Measurements from ENCODE around the gene JAK3.
"Not testable (repeated sequence)": the region's sequence is repeated elsewhere in the genome, so short reads cannot be mapped to it uniquely, and the experiment has no call there.

Gene JAK3

GRCh38 chr19:17796013-17796837 is 51.6 kb downstream of the JAK3 start:
- TF ChIP-seq POLR2AphosphoS5 (IDR thresholded peaks at IDR 0.05; ENCODE audit: low read depth, low read length) (no peak), SPI1 (IDR thresholded peaks at IDR 0.05; ENCODE audit: low read depth, low read length) (no peak), POU2F2 (IDR thresholded peaks at IDR 0.05; ENCODE audit: low read depth, low read length) (no peak), PAX5 (IDR thresholded peaks at IDR 0.05; ENCODE audit: insufficient read depth, low read length, severe bottlenecking) (no peak), POLR2A (IDR thresholded peaks at IDR 0.05; ENCODE audit: low read depth, low read length) (no peak), TAF1 (IDR thresholded peaks at IDR 0.05; ENCODE audit: low read depth, low read length) (no peak)
- DNase-seq (ENCODE audit: insufficient read length, low spot score): no peak
- FAIRE-seq: no peak

GRCh38 chr19:17795495-17795856 is 52.3 kb downstream of the JAK3 start:
- DNase-seq (ENCODE audit: insufficient read length, low spot score) (no peak), FAIRE-seq (no peak)
- no peak for TF ChIP-seq PAX5 (IDR thresholded peaks at IDR 0.05; ENCODE audit: insufficient read depth, low read length, severe bottlenecking)
- TF ChIP-seq TAF1 (IDR thresholded peaks at IDR 0.05; ENCODE audit: low read depth, low read length): no peak
- TF ChIP-seq POU2F2 (IDR thresholded peaks at IDR 0.05; ENCODE audit: low read depth, low read length): no peak
- TF ChIP-seq POLR2AphosphoS5 (IDR thresholded peaks at IDR 0.05; ENCODE audit: low read depth, low read length): no peak
- TF ChIP-seq SPI1 (IDR thresholded peaks at IDR 0.05; ENCODE audit: low read depth, low read length): no peak
- no peak for TF ChIP-seq POLR2A (IDR thresholded peaks at IDR 0.05; ENCODE audit: low read depth, low read length)

GRCh38 chr19:17794731-17795494 is 52.9 kb downstream of the JAK3 start, which contains the start of gene B3GNT3:
Gene B3GNT3 (plus strand): TSS chr19:17795138. CDS start chr19:17807808, 12,670 bp downstream.
- DNase-seq (ENCODE audit: insufficient read length, low spot score): no peak
- no peak for TF ChIP-seq PAX5 (IDR thresholded peaks at IDR 0.05; ENCODE audit: insufficient read depth, low read length, severe bottlenecking)
- TF ChIP-seq TAF1 (IDR thresholded peaks at IDR 0.05; ENCODE audit: low read depth, low read length): no peak
- TF ChIP-seq POLR2A (IDR thresholded peaks at IDR 0.05; ENCODE audit: low read depth, low read length): no peak
- no peak for TF ChIP-seq POLR2AphosphoS5 (IDR thresholded peaks at IDR 0.05; ENCODE audit: low read depth, low read length)
- no peak for TF ChIP-seq SPI1 (IDR thresholded peaks at IDR 0.05; ENCODE audit: low read depth, low read length)
- TF ChIP-seq POU2F2 (IDR thresholded peaks at IDR 0.05; ENCODE audit: low read depth, low read length): no peak

DNA sequence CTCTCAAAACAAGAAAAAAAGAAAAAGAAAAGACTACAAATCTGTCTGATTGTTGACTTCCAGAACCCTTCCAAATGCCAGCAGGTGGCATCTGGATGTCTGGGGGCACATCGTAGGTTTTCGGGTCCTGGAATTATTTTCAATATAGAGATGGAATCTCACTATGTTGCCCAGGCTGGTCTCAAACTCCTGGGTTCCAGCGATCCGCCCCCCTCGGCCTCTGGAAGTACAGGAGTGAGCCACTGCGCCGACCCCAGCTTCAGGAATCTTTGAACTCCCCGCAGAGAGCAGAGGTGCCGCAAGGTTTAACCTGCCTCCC is 53.4 kb downstream of the JAK3 start:
- FAIRE-seq: no peak
- no peak for DNase-seq (ENCODE audit: insufficient read length, low spot score)
- no peak for TF ChIP-seq POU2F2 (IDR thresholded peaks at IDR 0.05; ENCODE audit: low read depth, low read length)
- no peak for TF ChIP-seq PAX5 (IDR thresholded peaks at IDR 0.05; ENCODE audit: insufficient read depth, low read length, severe bottlenecking)
- no peak for TF ChIP-seq SPI1 (IDR thresholded peaks at IDR 0.05; ENCODE audit: low read depth, low read length)
- no peak for TF ChIP-seq POLR2AphosphoS5 (IDR thresholded peaks at IDR 0.05; ENCODE audit: low read depth, low read length)
- no peak for TF ChIP-seq TAF1 (IDR thresholded peaks at IDR 0.05; ENCODE audit: low read depth, low read length)
- no peak for TF ChIP-seq POLR2A (IDR thresholded peaks at IDR 0.05; ENCODE audit: low read depth, low read length)

More at GRCh38 chr19:17794731-17795494, 52.9 kb downstream of the JAK3 start, which contains the start of gene B3GNT3:
- no peak for FAIRE-seq

DNA sequence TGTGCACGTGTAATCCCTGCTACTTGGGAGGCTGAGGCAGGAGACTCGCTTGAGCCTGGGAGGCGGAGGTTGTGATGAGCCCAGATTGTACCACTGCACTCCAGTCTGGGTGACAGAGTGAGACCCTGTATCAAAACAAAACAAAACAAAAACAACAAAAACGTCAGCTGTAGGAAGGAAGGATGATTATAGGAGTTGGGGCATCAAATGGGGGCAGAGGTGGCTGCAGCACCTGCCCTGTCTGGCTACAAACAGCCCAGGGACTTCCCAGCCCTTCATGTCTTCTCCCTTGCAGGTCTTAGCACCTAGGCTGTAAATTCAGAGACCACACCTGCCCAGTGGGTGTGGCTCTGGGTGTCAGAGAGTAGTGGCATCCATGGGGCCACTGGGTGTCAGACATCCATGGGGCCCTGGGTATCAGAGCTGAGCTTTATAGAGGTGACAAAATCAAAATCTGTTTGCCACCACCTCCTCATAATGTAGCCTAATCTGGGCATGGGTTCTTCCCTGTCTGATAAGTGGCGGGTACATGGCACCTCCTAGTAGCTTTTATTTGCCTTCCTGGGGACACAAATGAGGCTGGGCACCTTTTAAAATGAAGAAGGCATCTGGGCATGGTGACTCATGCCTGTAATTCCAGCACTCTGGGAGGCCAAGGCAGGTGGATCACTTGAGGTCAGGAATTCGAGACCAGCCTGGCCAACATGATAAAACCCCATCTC is 57.6 kb downstream of the JAK3 start:
- FAIRE-seq (no peak), DNase-seq (ENCODE audit: insufficient read length, low spot score) (no peak)
- no peak for TF ChIP-seq TAF1 (IDR thresholded peaks at IDR 0.05; ENCODE audit: low read depth, low read length)
- no peak for TF ChIP-seq PAX5 (IDR thresholded peaks at IDR 0.05; ENCODE audit: insufficient read depth, low read length, severe bottlenecking)
- no peak for TF ChIP-seq POLR2A (IDR thresholded peaks at IDR 0.05; ENCODE audit: low read depth, low read length)
- TF ChIP-seq POLR2AphosphoS5 (IDR thresholded peaks at IDR 0.05; ENCODE audit: low read depth, low read length): no peak
- TF ChIP-seq POU2F2 (IDR thresholded peaks at IDR 0.05; ENCODE audit: low read depth, low read length): no peak
- no peak for TF ChIP-seq SPI1 (IDR thresholded peaks at IDR 0.05; ENCODE audit: low read depth, low read length)

- TF ChIP-seq TAF1 (IDR thresholded peaks at IDR 0.05; ENCODE audit: low read depth, low read length): no peak
- no peak for TF ChIP-seq POU2F2 (IDR thresholded peaks at IDR 0.05; ENCODE audit: low read depth, low read length)
- TF ChIP-seq SPI1 (IDR thresholded peaks at IDR 0.05; ENCODE audit: low read depth, low read length): no peak
- TF ChIP-seq POLR2AphosphoS5 (IDR thresholded peaks at IDR 0.05; ENCODE audit: low read depth, low read length): no peak
- TF ChIP-seq POLR2A (IDR thresholded peaks at IDR 0.05; ENCODE audit: low read depth, low read length): no peak
- TF ChIP-seq PAX5 (IDR thresholded peaks at IDR 0.05; ENCODE audit: insufficient read depth, low read length, severe bottlenecking): no peak
- FAIRE-seq: no peak
- DNase-seq (ENCODE audit: insufficient read length, low spot score): no peak
Measured at GRCh38 chr19:17788632-17789031, 59.1 kb downstream of the JAK3 start.

- TF ChIP-seq PAX5 (IDR thresholded peaks at IDR 0.05; ENCODE audit: insufficient read depth, low read length, severe bottlenecking) (no peak), TAF1 (IDR thresholded peaks at IDR 0.05; ENCODE audit: low read depth, low read length) (no peak), POLR2AphosphoS5 (IDR thresholded peaks at IDR 0.05; ENCODE audit: low read depth, low read length) (no peak), POU2F2 (IDR thresholded peaks at IDR 0.05; ENCODE audit: low read depth, low read length) (no peak), POLR2A (IDR thresholded peaks at IDR 0.05; ENCODE audit: low read depth, low read length) (no peak), SPI1 (IDR thresholded peaks at IDR 0.05; ENCODE audit: low read depth, low read length) (no peak)
- FAIRE-seq (no peak), DNase-seq (ENCODE audit: insufficient read length, low spot score) (no peak)
Measured at GRCh38 chr19:17787274-17787913, 60.4 kb downstream of the JAK3 start.

DNA sequence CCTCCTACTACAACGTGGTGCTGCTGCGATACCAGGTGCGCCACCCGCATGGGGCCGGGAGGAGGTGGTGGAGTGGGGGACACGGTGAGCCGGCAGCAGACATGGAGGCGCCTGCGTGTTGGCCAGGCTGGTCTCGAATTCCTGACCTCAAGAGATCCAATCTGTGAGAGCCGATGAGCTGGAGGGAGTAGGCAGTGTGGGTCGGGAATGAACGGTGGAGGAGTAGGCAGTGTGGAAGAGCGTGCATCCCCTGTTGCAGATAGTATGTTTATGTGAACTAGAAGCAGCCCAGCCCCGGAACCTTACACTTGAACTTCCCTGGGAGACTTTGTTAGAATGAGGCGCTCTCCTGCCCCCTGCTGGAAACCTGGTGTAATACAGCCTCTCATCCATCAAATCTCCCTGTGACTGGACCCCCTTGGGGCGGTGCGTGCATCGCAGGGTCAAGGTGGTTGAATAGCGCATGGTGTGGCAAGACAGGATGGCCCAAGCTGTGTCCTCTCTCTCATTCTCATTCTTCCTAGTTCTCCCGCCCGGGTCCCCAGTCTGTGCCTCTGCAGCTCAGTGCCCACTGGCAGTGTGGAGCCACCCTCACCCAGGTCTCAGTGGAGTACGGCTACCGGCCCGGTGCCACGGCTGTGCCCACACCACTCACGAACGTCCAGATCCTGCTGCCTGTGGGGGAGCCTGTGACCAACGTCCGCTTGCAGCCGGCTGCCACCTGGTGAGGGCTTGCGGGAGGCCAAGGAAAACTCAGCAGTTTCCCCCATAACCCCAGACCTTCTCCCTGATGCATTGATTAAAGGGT is 63.4 kb downstream of the JAK3 start:
- peak; percentile 93 for FAIRE-seq
- TF ChIP-seq SPI1 (IDR thresholded peaks at IDR 0.05; ENCODE audit: low read depth, low read length): no peak
- no peak for TF ChIP-seq POLR2AphosphoS5 (IDR thresholded peaks at IDR 0.05; ENCODE audit: low read depth, low read length)
- no peak for TF ChIP-seq POU2F2 (IDR thresholded peaks at IDR 0.05; ENCODE audit: low read depth, low read length)
- TF ChIP-seq PAX5 (IDR thresholded peaks at IDR 0.05; ENCODE audit: insufficient read depth, low read length, severe bottlenecking): no peak
- TF ChIP-seq POLR2A (IDR thresholded peaks at IDR 0.05; ENCODE audit: low read depth, low read length): no peak
- TF ChIP-seq TAF1 (IDR thresholded peaks at IDR 0.05; ENCODE audit: low read depth, low read length): no peak
- DNase-seq (ENCODE audit: insufficient read length, low spot score): peak; percentile 80

- not testable (repeated sequence) for FAIRE-seq; DNase-seq (ENCODE audit: insufficient read length, low spot score)
Measured at GRCh38 chr19:17783721-17784120, 64.1 kb downstream of the JAK3 start.

All from GM12891 (cell line).